Ovary (tissue), 3 donors: ENCODE data around the gene DNAJC17.

Experiments
- CTCF ChIP-seq, 3 donors: fragments of 450-650 bp in 2 of 3; fragments of 200-600 bp in 1 of 3; IDR thresholded peaks; one replicate each; pipeline versions ENCODE4 v1.5.1 to v1.8.0; 2016 to 2022; ENCODE audit warnings: antibody characterized with exemption in 3 of 3, mild to moderate bottlenecking in 1 of 3
- EP300 ChIP-seq: sonication (generic); formaldehyde crosslinking; IDR thresholded peaks from one replicate; pipeline ENCODE4 v1.6.1; 2017; ENCODE audit warnings: antibody characterized with exemption
- donor health status: DM: no; HTN: no; CAD: no.

- TF ChIP-seq EP300, result no peak
- TF ChIP-seq CTCF (IDR thresholded peaks at IDR 0.05), result no peak
These were observed 46.1 kb upstream of the DNAJC17 start for GRCh38 chr15:40853241-40853890.
